ENCODE results near the gene FUT1. TPM values are rescaled to one million over a fixed set of nuclear protein-coding genes. Genes with fewer than 3 reads are reported as not detected.

The FUT1 gene
- total RNA-seq, 1 experiment from 2014 or later, result 14.1 TPM

DNA sequence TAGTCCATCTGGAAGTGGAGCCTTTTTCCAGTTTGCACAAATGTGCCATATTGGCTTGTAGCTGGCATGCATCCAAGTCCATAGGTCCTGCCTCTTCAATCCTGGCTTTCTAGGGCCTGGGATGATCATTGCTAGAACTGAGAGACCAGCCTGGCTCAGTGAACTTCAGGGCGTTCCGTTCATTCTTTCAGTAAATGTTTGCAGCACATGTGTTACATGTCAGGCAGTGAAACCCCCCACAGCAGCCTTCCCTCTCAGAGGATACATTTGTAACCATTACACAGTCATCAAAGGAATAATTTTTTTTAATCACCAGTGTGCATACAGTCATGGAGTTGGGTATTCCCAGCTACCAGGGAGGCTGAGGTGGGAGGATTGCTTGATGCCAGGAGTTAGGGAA is 47.0 kb downstream of the FUT1 start:
- ChIA-PET RAD21 (ENCODE audit: low non-redundant PET in 1 of 2, low total read pairs in 2 of 2, uncharacterized antibody in 2 of 2, unreplicated experiment in 2 of 2) (no interaction called here), CTCF (no interaction called here), POLR2A (interaction anchor here (0.7 to 0.8 kb wide), 2 partner anchors 10 to 16 kb away, joined by 3 read pairs; partner anchors contain the start of gene FUT2)
- H3K4me3 ChIP-seq (replicated peaks in 1 of 2; ENCODE audit: low read depth in 1 of 2, low read length in 2 of 2), result no peak overlapping the region
- no peaks in the 10 kb centered on the region for H3K79me2 ChIP-seq (ENCODE audit: insufficient read depth, low read length)
- no peaks in the 10 kb centered on the region for H4K20me1 ChIP-seq (ENCODE audit: insufficient read depth)
- H3K4me2 ChIP-seq (ENCODE audit: low read length), result no peak overlapping the region
- no peaks in the 10 kb centered on the region for H3K9me2 ChIP-seq (ENCODE audit: insufficient read depth)
- no TSS peak for BruUV-seq (replicated peaks)
- peaks cover 3 to 15% of the 10 kb centered on the region in 2 experiments; a peak in 2 of 4 replicates for H3K36me3 ChIP-seq (ENCODE audit: control insufficient read depth in 1 of 2, insufficient read depth in 2 of 2, low read length in 2 of 2)
- no peak overlapping the region for H2AFZ ChIP-seq (ENCODE audit: low read depth, low read length, poor library complexity, severe bottlenecking)
- H3K27ac ChIP-seq (ENCODE audit: low read depth, low read length), result no peak overlapping the region
- no peaks in the 10 kb centered on the region for H3K27me3 ChIP-seq (ENCODE audit: insufficient read depth, low read length)
- no peaks in the 10 kb centered on the region for H3K9me3 ChIP-seq (ENCODE audit: control insufficient read depth in 1 of 2, insufficient read depth in 1 of 2, low read depth in 1 of 2, low read length in 2 of 2)
- intact Hi-C loops (cut with micrococcal nuclease), result no loop called here
- peaks cover 4 to 11% of the 10 kb centered on the region in 2 experiments; a peak in 3 of 4 replicates for H3K4me1 ChIP-seq (ENCODE audit: control insufficient read depth in 1 of 2, insufficient read depth in 2 of 2, low read length in 2 of 2)
- no peak for DNase-seq (ENCODE audit: low read depth, low spot score)
- no peak overlapping the region for H3K9ac ChIP-seq (ENCODE audit: low read length)
- TF ChIP-seq EGR1 (IDR thresholded peaks at IDR 0.05; ENCODE audit: low read depth), result no peak
- no peak for TF ChIP-seq JUND (IDR thresholded peaks at IDR 0.05)
- TF ChIP-seq SP1 (IDR thresholded peaks at IDR 0.05; ENCODE audit: low read depth), result no peak
- no peak for ATAC-seq

DNA sequence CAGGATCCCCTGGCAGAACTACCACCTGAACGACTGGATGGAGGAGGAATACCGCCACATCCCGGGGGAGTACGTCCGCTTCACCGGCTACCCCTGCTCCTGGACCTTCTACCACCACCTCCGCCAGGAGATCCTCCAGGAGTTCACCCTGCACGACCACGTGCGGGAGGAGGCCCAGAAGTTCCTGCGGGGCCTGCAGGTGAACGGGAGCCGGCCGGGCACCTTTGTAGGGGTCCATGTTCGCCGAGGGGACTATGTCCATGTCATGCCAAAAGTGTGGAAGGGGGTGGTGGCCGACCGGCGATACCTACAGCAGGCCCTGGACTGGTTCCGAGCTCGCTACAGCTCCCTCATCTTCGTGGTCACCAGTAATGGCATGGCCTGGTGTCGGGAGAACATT is 49.1 kb downstream of the FUT1 start:
- H3K36me3 ChIP-seq (ENCODE audit: control insufficient read depth in 1 of 2, insufficient read depth in 2 of 2, low read length in 2 of 2), result peaks cover 3 to 15% of the 10 kb centered on the region in 2 experiments; a peak in 2 of 4 replicates

More for the DNA sequence above, 49.1 kb downstream of the FUT1 start:
- Histone ChIP-seq H3K4me2 (ENCODE audit: low read length) (no peak overlapping the region), H3K9me2 (ENCODE audit: insufficient read depth) (no peaks in the 10 kb centered on the region), H3K9ac (ENCODE audit: low read length) (no peak overlapping the region), H3K27me3 (ENCODE audit: insufficient read depth, low read length) (no peaks in the 10 kb centered on the region), H3K27ac (ENCODE audit: low read depth, low read length) (no peak overlapping the region), H3K4me3 (replicated peaks in 1 of 2; ENCODE audit: low read depth in 1 of 2, low read length in 2 of 2) (no peak overlapping the region), H3K79me2 (ENCODE audit: insufficient read depth, low read length) (peaks cover 4% of the 10 kb centered on the region; the same call in 1 of the 2 replicates), H2AFZ (ENCODE audit: low read depth, low read length, poor library complexity, severe bottlenecking) (no peak overlapping the region), H3K9me3 (ENCODE audit: control insufficient read depth in 1 of 2, insufficient read depth in 1 of 2, low read depth in 1 of 2, low read length in 2 of 2) (no peaks in the 10 kb centered on the region), H4K20me1 (ENCODE audit: insufficient read depth) (no peaks in the 10 kb centered on the region), H3K4me1 (ENCODE audit: control insufficient read depth in 1 of 2, insufficient read depth in 2 of 2, low read length in 2 of 2) (peaks cover 7 to 15% of the 10 kb centered on the region in 2 experiments)
- CTCF ChIA-PET, result no interaction called here
- no TSS peak for BruUV-seq (replicated peaks)
- POLR2A ChIA-PET, result no interaction called here
- TF ChIP-seq YY1 (IDR thresholded peaks at IDR 0.05; ENCODE audit: extremely low read depth, insufficient replicate concordance, low read depth, low read length) (no peak), TCF7L2 (IDR thresholded peaks at IDR 0.05; ENCODE audit: borderline replicate concordance, extremely low read depth, insufficient read depth, insufficient read length) (no peak), POLR2A (IDR thresholded peaks at IDR 0.05; ENCODE audit: borderline replicate concordance, extremely low read depth, insufficient read depth, insufficient read length) (no peak), EZH2 (IDR thresholded peaks at IDR 0.05) (no peak), ELF1 (IDR thresholded peaks at IDR 0.05; ENCODE audit: borderline replicate concordance, low read depth) (no peak), POLR2AphosphoS5 (IDR thresholded peaks at IDR 0.05; ENCODE audit: low read depth, low read length) (no peak), FOSL1 (IDR thresholded peaks at IDR 0.05; ENCODE audit: low read depth) (no peak), ZNF274 (IDR thresholded peaks at IDR 0.05; ENCODE audit: low read depth, low read length) (no peak), JUND (IDR thresholded peaks at IDR 0.05) (no peak), CEBPB (IDR thresholded peaks at IDR 0.05; ENCODE audit: low read depth) (no peak), CBX3 (IDR thresholded peaks at IDR 0.05; ENCODE audit: low read depth) (no peak), ZFX (IDR thresholded peaks at IDR 0.05) (no peak), SP1 (IDR thresholded peaks at IDR 0.05; ENCODE audit: low read depth) (no peak), EGR1 (IDR thresholded peaks at IDR 0.05; ENCODE audit: low read depth) (no peak), SIN3A (IDR thresholded peaks at IDR 0.05; ENCODE audit: low read depth) (no peak)
- TF ChIP-seq, protein P1, sequence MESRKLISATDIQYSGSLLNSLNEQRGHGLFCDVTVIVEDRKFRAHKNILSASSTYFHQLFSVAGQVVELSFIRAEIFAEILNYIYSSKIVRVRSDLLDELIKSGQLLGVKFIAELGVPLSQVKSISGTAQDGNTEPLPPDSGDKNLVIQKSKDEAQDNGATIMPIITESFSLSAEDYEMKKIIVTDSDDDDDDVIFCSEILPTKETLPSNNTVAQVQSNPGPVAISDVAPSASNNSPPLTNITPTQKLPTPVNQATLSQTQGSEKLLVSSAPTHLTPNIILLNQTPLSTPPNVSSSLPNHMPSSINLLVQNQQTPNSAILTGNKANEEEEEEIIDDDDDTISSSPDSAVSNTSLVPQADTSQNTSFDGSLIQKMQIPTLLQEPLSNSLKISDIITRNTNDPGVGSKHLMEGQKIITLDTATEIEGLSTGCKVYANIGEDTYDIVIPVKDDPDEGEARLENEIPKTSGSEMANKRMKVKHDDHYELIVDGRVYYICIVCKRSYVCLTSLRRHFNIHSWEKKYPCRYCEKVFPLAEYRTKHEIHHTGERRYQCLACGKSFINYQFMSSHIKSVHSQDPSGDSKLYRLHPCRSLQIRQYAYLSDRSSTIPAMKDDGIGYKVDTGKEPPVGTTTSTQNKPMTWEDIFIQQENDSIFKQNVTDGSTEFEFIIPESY (IDR thresholded peaks at IDR 0.05; ENCODE audit: extremely low read depth, insufficient replicate concordance, low read length), result no peak
- TF ChIP-seq, protein P2, sequence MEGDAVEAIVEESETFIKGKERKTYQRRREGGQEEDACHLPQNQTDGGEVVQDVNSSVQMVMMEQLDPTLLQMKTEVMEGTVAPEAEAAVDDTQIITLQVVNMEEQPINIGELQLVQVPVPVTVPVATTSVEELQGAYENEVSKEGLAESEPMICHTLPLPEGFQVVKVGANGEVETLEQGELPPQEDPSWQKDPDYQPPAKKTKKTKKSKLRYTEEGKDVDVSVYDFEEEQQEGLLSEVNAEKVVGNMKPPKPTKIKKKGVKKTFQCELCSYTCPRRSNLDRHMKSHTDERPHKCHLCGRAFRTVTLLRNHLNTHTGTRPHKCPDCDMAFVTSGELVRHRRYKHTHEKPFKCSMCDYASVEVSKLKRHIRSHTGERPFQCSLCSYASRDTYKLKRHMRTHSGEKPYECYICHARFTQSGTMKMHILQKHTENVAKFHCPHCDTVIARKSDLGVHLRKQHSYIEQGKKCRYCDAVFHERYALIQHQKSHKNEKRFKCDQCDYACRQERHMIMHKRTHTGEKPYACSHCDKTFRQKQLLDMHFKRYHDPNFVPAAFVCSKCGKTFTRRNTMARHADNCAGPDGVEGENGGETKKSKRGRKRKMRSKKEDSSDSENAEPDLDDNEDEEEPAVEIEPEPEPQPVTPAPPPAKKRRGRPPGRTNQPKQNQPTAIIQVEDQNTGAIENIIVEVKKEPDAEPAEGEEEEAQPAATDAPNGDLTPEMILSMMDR (IDR thresholded peaks at IDR 0.05 in 2 of 3, conservative IDR thresholded peaks at IDR 0.05 in 1 of 3; ENCODE audit: borderline replicate concordance in 1 of 3, insufficient read depth in 1 of 3, low read depth in 2 of 3, low read length in 2 of 3), result no peak
- ATAC-seq (no peak), DNase-seq (ENCODE audit: low read depth, low spot score) (no peak)
- RAD21 ChIA-PET (ENCODE audit: low non-redundant PET in 1 of 2, low total read pairs in 2 of 2, uncharacterized antibody in 2 of 2, unreplicated experiment in 2 of 2), result no interaction called here
- intact Hi-C loops (cut with micrococcal nuclease), result no loop called here

Measured in HCT116 (cell line).